Stimulated activated CD8-positive, alpha-beta memory T cell treated with anti-CD3 and anti-CD28 coated beads, Interleukin-12 subunit alpha, Interleukin-12 subunit beta, amount 100 ng/mL, for 4 hours (primary cell): ENCODE results near the gene SERPINB6.
"Not testable (repeated sequence)": the region's sequence is repeated elsewhere in the genome, so short reads cannot be mapped to it uniquely, and the experiment has no call there.

Experiments used
- DNase-seq: peaks from one replicate; pipeline ENCODE4 v3.0.0-alpha.2; 2020; ENCODE audit warnings: low read depth

SERPINB6 gene

DNA sequence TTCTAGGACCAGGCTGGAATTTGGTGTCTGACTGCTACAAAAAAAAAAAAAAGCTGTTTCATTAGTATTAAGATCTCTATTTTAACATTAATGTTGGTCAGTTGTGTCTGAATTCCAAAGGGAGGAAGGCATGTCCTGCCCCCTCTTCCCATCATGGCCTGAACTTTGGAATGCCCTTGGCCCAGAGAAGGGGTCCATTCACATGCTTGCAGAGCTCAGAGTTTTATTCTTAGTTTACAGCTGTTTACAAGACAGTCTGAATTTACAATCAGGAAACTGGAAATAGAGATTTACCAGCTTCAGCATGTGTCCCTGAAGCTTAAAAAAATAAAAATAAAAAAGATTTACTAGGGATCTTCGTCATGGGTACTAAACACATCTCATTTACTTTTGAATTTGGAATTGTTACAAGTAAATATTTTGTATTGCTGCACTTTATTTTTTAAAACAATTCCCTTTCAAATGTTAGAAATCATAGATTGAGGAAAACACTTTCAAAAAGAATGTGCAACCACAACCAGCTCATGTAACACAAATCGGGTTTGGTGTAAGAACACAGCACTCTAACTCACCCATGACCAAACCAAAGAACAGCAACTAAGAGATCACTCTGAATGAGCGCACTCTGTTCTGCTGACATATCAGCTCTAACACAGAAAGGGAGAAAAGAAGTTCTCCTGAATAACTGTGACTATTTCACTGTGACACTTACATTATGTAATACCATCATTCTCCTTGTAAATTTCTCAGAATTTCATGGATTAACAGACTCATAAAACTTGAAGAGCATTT, 6.6 kb upstream of the SERPINB6 start:
- DNase-seq, result no peak

GRCh38 chr6:2977290-2977689, 5.9 kb upstream of the SERPINB6 start:
- no peak for DNase-seq

- no peak for DNase-seq
Measured at GRCh38 chr6:2976571-2977085, 5.3 kb upstream of the SERPINB6 start.

DNA sequence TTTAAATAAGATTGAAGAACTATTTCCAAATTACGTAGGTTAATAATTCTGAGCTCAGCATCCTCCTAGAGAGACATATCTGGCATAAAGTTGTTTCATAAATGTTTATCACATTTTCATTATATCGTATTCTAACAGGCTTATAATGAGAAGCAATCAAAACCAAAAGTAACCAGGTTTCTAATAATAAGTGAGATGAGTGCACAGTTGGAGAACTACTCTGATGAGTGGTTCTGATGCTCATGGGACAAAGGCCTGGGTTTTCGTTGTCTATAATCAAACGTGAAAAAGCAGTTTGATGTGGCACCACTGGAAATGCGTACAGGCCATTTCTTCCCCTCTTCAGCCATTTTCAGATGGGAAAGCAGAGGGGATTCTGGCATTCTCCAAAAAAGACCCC, 4.7 kb upstream of the SERPINB6 start:
- no peak for DNase-seq

GRCh38 chr6:2973676-2974075, 2.3 kb upstream of the SERPINB6 start:
- no peak for DNase-seq

GRCh38 chr6:2973180-2973579, 1.8 kb upstream of the SERPINB6 start:
- not testable (repeated sequence) for DNase-seq

GRCh38 chr6:2972685-2973084, 1.3 kb upstream of the SERPINB6 start:
- not testable (repeated sequence) for DNase-seq

DNA sequence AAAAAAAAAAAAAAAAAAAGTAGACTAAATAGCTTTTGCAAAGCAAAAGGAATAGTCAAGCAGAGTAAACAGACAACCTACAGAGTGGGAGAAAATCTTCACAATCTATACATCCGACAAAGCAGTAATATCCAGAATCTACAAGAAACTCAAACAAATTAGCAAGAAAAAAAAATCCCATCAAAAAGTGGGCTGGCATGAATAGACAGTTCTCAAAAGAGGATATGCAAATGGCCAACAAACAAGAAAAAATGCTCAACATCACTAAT, 786 bp upstream of the SERPINB6 start:
- DNase-seq, result not testable (repeated sequence)

GRCh38 chr6:2970753-2971419, 481 bp downstream of the SERPINB6 start:
- peak; percentile 37 for DNase-seq

- DNase-seq, result no peak
Measured at GRCh38 chr6:2970034-2970685, 1.2 kb downstream of the SERPINB6 start.

GRCh38 chr6:2969549-2969948, 1.8 kb downstream of the SERPINB6 start:
- no peak for DNase-seq

DNA sequence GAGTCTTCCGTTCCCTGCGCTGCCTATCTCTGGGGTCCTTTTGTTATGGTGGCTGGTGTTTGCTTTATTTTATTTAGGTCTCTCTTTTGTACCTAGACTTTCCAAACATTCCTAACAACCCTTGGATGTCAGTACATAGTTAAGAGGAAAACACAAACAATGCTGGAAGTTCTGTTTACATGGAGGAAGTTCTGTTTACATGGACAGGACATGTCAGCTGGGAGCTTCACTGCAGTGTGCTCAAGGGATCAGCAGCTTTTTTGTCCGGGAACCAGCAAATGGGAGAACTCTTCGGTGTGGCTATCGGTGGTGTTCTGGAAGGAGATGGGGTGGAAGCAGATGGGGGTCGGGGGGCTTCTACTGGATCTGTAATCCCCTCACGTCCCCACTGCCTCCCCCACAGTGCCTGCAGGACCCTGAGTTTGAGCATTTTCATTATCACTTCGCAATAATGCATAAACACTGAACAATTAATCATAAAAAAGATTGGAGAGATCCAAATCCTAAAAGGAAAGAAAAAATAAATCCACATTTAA, 2.7 kb downstream of the SERPINB6 start:
- no peak for DNase-seq

DNA sequence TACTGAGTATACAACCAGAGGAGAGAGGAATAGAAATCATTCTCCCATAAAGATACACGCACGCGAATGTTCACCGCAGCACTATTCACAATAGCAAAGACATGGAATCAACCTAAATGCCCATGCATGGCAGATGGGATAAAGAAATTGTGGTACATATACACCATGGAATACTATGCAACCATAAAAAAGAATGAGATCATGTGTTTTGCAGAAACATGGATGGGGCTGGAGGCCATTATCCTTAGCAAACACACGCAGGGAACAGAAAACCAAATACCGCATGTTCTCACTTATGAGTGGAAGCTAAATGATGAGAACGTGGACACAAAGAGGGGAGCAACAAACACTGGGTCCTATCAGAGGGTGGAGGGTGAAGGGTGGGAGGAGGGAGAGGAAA, 3.4 kb downstream of the SERPINB6 start:
- no peak for DNase-seq

DNA sequence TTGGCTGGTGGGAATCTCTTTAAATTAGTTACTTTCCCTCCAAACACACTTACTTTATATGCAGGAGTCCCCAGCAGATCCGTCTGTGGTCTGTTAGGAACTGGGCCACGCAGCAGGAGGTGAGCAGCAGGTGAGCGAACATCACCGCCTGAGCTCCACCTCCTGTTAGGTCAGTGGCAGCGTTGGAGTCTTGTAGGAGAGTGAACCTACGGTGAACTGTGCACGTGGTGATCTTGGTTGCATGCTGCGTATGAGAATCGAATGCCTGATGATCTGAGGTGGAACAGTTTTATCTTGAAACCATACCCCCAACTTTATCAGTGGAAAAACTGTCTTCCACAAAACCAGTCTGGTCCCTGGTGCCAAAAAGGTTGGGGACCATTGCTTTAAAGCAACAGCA, 5.0 kb downstream of the SERPINB6 start:
- no peak for DNase-seq

DNA sequence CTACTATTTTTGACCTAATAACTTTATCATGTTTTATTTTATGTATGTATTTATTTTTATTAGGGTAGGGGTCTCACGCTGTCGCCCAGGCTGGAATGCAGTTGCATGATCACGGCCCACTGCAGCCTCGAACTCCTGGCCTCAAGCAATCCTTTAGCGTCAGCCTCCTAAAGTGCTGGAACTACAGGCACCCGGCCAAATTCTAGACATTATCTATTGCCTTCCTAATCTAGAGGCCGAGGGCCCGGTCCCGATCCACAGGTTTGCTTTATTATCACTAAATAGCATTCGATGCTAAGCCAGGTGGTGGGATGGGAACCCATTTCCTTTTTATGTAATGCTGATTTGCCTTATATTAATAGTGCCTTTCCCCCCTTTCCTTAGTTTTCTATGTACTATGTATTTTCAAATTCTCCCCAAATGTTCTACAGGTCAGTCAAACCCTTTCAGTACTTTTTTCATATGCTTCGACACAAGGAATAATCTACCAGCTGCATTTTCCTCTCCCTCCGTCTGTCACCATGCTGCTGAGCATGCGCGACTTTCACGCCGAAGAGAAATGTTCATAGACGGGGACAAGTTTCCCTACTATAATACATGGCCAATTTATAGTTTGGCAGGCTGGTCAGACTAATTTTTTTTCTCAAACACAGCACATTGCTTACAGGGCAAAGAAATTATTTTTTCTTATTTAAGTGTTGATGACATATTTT, 6.4 kb downstream of the SERPINB6 start:
- no peak for DNase-seq

DNA sequence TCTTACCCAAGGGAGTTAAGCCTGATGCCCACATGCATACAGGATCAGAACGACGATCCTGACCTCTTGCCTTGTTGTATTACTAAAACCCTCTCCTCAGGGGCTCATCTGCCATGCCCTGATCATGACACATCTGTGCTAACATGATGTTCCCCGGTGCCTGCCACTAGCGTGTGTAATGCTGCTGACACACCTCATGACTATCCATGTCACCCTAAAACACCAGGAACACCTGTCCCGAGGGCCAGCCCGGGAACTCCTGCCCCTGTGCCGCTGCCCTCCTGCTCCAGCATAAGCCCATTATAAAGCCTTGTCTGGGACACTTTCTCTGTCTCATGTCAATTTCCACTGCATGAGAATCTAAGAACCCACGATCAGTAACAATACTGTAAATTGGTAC, 7.6 kb downstream of the SERPINB6 start:
- no peak for DNase-seq

- no peak for DNase-seq
Measured at GRCh38 chr6:2962636-2963035, 8.7 kb downstream of the SERPINB6 start.

- no peak for DNase-seq
Measured at GRCh38 chr6:2962004-2962403, 9.4 kb downstream of the SERPINB6 start.

- no peak for DNase-seq
Measured at GRCh38 chr6:2961506-2961905, 9.9 kb downstream of the SERPINB6 start.

DNA sequence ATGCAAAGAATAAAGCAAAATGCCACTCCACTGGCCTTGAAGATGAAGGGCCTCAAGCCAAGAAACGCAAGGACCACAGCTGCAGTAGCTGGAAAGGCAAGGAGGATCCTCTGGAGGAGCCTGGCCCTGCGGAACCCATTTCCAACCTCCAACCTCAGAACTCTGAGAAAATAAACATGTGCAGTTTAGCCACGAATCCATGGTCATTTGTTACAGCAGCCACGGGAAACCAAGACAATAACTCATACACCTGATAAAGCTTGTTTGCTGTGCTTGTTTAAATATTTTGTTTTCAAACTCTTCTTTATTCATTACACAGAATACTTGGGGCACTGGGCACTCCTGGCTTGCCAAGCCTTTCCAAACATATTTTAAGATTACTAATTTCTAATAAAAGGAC, 10.4 kb downstream of the SERPINB6 start:
- DNase-seq, result no peak

- no peak for DNase-seq
Measured at GRCh38 chr6:2959909-2960719, 11.3 kb downstream of the SERPINB6 start.
